ENCODE data around the gene PPARG. TPM values are rescaled to one million over a fixed set of nuclear protein-coding genes. Genes with fewer than 3 reads are reported as not detected.
"Not testable (repeated sequence)": the region's sequence is repeated elsewhere in the genome, so short reads cannot be mapped to it uniquely, and the experiment has no call there.

PPARG gene
- total RNA-seq, 1 experiment from 2014 or later, result 19.4 TPM

- DNase-seq (ENCODE audit: extremely low read depth, low read depth), result no peak
Observed at GRCh38 chr3:12454076-12454815, 165.4 kb downstream of the PPARG start.

- DNase-seq (ENCODE audit: extremely low read depth, low read depth), result no peak
Observed at GRCh38 chr3:12454816-12455121, 165.9 kb downstream of the PPARG start.

- no peak for DNase-seq (ENCODE audit: extremely low read depth, low read depth)
Observed at GRCh38 chr3:12455740-12456139, 166.9 kb downstream of the PPARG start.

GRCh38 chr3:12456441-12456840, 167.6 kb downstream of the PPARG start:
- DNase-seq (ENCODE audit: extremely low read depth, low read depth), result no peak

GRCh38 chr3:12457380-12457779, 168.5 kb downstream of the PPARG start:
- not testable (repeated sequence) for DNase-seq (ENCODE audit: extremely low read depth, low read depth)

- no peak for DNase-seq (ENCODE audit: extremely low read depth, low read depth)
Observed at GRCh38 chr3:12458901-12459300, 170.0 kb downstream of the PPARG start.

- no peak for DNase-seq (ENCODE audit: extremely low read depth, low read depth)
Observed at GRCh38 chr3:12460127-12460526, 171.3 kb downstream of the PPARG start.

- no peak for DNase-seq (ENCODE audit: extremely low read depth, low read depth)
Observed at GRCh38 chr3:12461097-12461649, 172.3 kb downstream of the PPARG start.

- DNase-seq (ENCODE audit: extremely low read depth, low read depth), result no peak
Observed at GRCh38 chr3:12462159-12462947, 173.5 kb downstream of the PPARG start.

- no peak for DNase-seq (ENCODE audit: extremely low read depth, low read depth)
Observed at GRCh38 chr3:12463686-12464085, 174.8 kb downstream of the PPARG start.

GRCh38 chr3:12464181-12464580, 175.3 kb downstream of the PPARG start:
- no peak for DNase-seq (ENCODE audit: extremely low read depth, low read depth)

- DNase-seq (ENCODE audit: extremely low read depth, low read depth), result no peak
Observed at GRCh38 chr3:12465151-12465835, 176.4 kb downstream of the PPARG start.

- DNase-seq (ENCODE audit: extremely low read depth, low read depth), result no peak
Observed at GRCh38 chr3:12465836-12466225, 177.0 kb downstream of the PPARG start.

- DNase-seq (ENCODE audit: extremely low read depth, low read depth), result no peak
Observed at GRCh38 chr3:12467746-12468145, 178.9 kb downstream of the PPARG start.

GRCh38 chr3:12468276-12468675, 179.4 kb downstream of the PPARG start:
- DNase-seq (ENCODE audit: extremely low read depth, low read depth), result no peak

- no peak for DNase-seq (ENCODE audit: extremely low read depth, low read depth)
Observed at GRCh38 chr3:12468757-12469156, 179.9 kb downstream of the PPARG start.

GRCh38 chr3:12469222-12469621, 180.4 kb downstream of the PPARG start:
- DNase-seq (ENCODE audit: extremely low read depth, low read depth), result not testable (repeated sequence)

- DNase-seq (ENCODE audit: extremely low read depth, low read depth), result no peak
Observed at GRCh38 chr3:12470111-12470510, 181.2 kb downstream of the PPARG start.

- DNase-seq (ENCODE audit: extremely low read depth, low read depth), result no peak
Observed at GRCh38 chr3:12470680-12471079, 181.8 kb downstream of the PPARG start.

GRCh38 chr3:12471241-12471640, 182.4 kb downstream of the PPARG start:
- DNase-seq (ENCODE audit: extremely low read depth, low read depth), result no peak

GRCh38 chr3:12472000-12472610, 183.2 kb downstream of the PPARG start:
- no peak for DNase-seq (ENCODE audit: extremely low read depth, low read depth)
